Measurements from ENCODE around the gene SELPLG.

- TF ChIP-seq CTCF (IDR thresholded peaks at IDR 0.05) = no peak
- TF ChIP-seq EZH2 (IDR thresholded peaks at IDR 0.05; ENCODE audit: borderline replicate concordance, insufficient read depth, low read depth, low read length, poor library complexity, severe bottlenecking) = no peak
Measured at GRCh38 chr12:108583991-108584390, 49.7 kb downstream of the SELPLG start.
